Fibroblast of skin of left quadriceps (primary cell): ENCODE measurements around the gene SLC2A4.

Experiments
- DNase-seq, 2 experiments: peaks; one replicate each; pipeline ENCODE4 v3.0.0-alpha.2; 2013; ENCODE audit warnings: low read depth in 2 of 2

Gene SLC2A4

GRCh38 chr17:7306911-7307685 is 25.6 kb downstream of the SLC2A4 start, which contains the start of gene EIF5A:
TSS of gene EIF5A (plus strand) at chr17:7307628. CDS start at chr17:7309636, 2,008 bp downstream.
- peak; percentile 100 for DNase-seq

- no peak for DNase-seq
These were observed 26.4 kb downstream of the SLC2A4 start for GRCh38 chr17:7307686-7308624.

- DNase-seq: peak; percentile 40 to 44
These were observed 27.3 kb downstream of the SLC2A4 start for GRCh38 chr17:7308625-7309433.

GRCh38 chr17:7309628-7310027 is 28.1 kb downstream of the SLC2A4 start:
- DNase-seq: no peak

GRCh38 chr17:7311110-7311705 is 29.7 kb downstream of the SLC2A4 start:
- DNase-seq: no peak

- no peak for DNase-seq
These were observed 31.0 kb downstream of the SLC2A4 start for GRCh38 chr17:7312432-7313087.

- no peak for DNase-seq
These were observed 31.8 kb downstream of the SLC2A4 start for GRCh38 chr17:7313088-7313889.

GRCh38 chr17:7313890-7314718 is 32.6 kb downstream of the SLC2A4 start:
- no peak for DNase-seq

- DNase-seq: peak; percentile 46 to 48
These were observed 33.4 kb downstream of the SLC2A4 start, which contains the start of gene GPS2 for GRCh38 chr17:7314719-7315569. TSS of gene GPS2 (minus strand) at chr17:7315360. CDS start at chr17:7315052, 308 bp downstream.

- DNase-seq: no peak
These were observed 34.2 kb downstream of the SLC2A4 start for GRCh38 chr17:7315570-7316235.

- no peak for DNase-seq
These were observed 35.8 kb downstream of the SLC2A4 start for GRCh38 chr17:7317161-7317803.

- DNase-seq: no peak
These were observed 36.8 kb downstream of the SLC2A4 start for GRCh38 chr17:7318121-7318860.

- DNase-seq: no peak
These were observed 39.9 kb downstream of the SLC2A4 start for GRCh38 chr17:7321466-7321865.

GRCh38 chr17:7322520-7323194 is 41.1 kb downstream of the SLC2A4 start:
- no peak for DNase-seq

GRCh38 chr17:7323731-7324437 is 42.4 kb downstream of the SLC2A4 start:
- DNase-seq: no peak
